GM12878 (cell line): ENCODE measurements around the gene ADAMTS17. TPM values are rescaled to one million over a fixed set of nuclear protein-coding genes. Genes with fewer than 3 reads are reported as not detected.

ENCODE experiments used
- ATAC-seq: fragments of 200-7000 bp; cut with Tn5 transposase; 3 replicates; pipeline ENCODE4 v1.9.1; 2020; ENCODE audit warnings: mild to moderate bottlenecking, moderate library complexity
- BruUV-seq: library from RNA; stranded (reverse); fragments of 400-500 nt; replicated peaks from 2 replicates; lab custom pipeline; 2021; lab: Mats Ljungman, UMichigan
- CTCF ChIA-PET: fragments of 300-600 bp; sonication (Branson Sonifier 250); formaldehyde crosslinking; extraction: SDS; loops from one replicate; lab custom pipeline; 2021; ENCODE audit warnings: inconsistent platforms; lab: Yijun Ruan, JAX
- POLR2A ChIA-PET: fragments of 350-600 bp; formaldehyde crosslinking; extraction: SDS; loops from one replicate; lab custom pipeline; 2021; ENCODE audit warnings: inconsistent platforms; lab: Charles Lee
- RAD21 ChIA-PET: fragments of 300-600 bp; sonication (Branson Sonifier 250); formaldehyde crosslinking; loops from one replicate; lab custom pipeline; 2023; ENCODE audit warnings: antibody characterized with exemption; ENCODE audit not compliant: unreplicated experiment; lab: Charles Lee
- SMC1A ChIA-PET: fragments of 300-600 bp; sonication (Branson Sonifier 250); formaldehyde crosslinking; loops from one replicate; lab custom pipeline; 2023; ENCODE audit not compliant: unreplicated experiment, uncharacterized antibody; lab: Charles Lee
- DNase-seq: peaks from one replicate; pipeline ENCODE4 v3.0.0-alpha.2; 2011; ENCODE audit warnings: low read depth, low spot score
- FAIRE-seq: peaks from 3 replicates; lab custom pipeline; 2011; peaks lifted over from hg19 to GRCh38; lab: Jason Lieb, UNC
- H2AFZ ChIP-seq: 2 replicates; pipeline ENCODE4 v1.6.0; 2011; ENCODE audit warnings: low read depth, low read length, control low read depth; ENCODE audit not compliant: control insufficient read depth
- H3K27ac ChIP-seq: 2 replicates; pipeline ENCODE4 v1.5.1; 2011; ENCODE audit warnings: control low read depth; ENCODE audit not compliant: control insufficient read depth, insufficient read depth
- H3K27me3 ChIP-seq, 2 experiments: replicated peaks in 1 of 2; 2 replicates each; pipeline versions ENCODE4 v1.6.0 to v1.6.1; 2011; ENCODE audit warnings: low read length in 1 of 2; ENCODE audit not compliant: control insufficient read depth in 2 of 2, insufficient read depth in 2 of 2
- H3K36me3 ChIP-seq, 2 experiments: 2 replicates each; pipeline ENCODE4 v1.5.1; 2011; ENCODE audit warnings: low read length in 1 of 2; ENCODE audit not compliant: control insufficient read depth in 2 of 2, insufficient read depth in 2 of 2
- H3K4me1 ChIP-seq: 2 replicates; pipeline ENCODE4 v1.6.1; 2011; ENCODE audit warnings: mild to moderate bottlenecking, low read length, moderate library complexity, mixed read lengths; ENCODE audit not compliant: control insufficient read depth, insufficient read depth
- H3K4me2 ChIP-seq: 2 replicates; pipeline ENCODE4 v1.6.0; 2011; ENCODE audit warnings: control low read depth; ENCODE audit not compliant: control insufficient read depth, insufficient read depth
- H3K4me3 ChIP-seq: fragments of 200-600 bp; sonication (generic); 2 replicates; pipeline ENCODE4 v1.5.1; 2016
- H3K79me2 ChIP-seq: 2 replicates; pipeline ENCODE4 v1.6.0; 2011; ENCODE audit warnings: low read length; ENCODE audit not compliant: control insufficient read depth, insufficient read depth
- H3K9ac ChIP-seq: 2 replicates; pipeline ENCODE4 v1.8.0; 2011; ENCODE audit warnings: low read length, control low read depth, mixed read lengths; ENCODE audit not compliant: control insufficient read depth, insufficient read depth
- H3K9me3 ChIP-seq: replicated peaks from 3 replicates; pipeline ENCODE4 v1.5.1; 2011; ENCODE audit warnings: mild to moderate bottlenecking, low read length; ENCODE audit not compliant: control insufficient read depth, insufficient read depth
- H4K20me1 ChIP-seq: 2 replicates; pipeline ENCODE4 v1.6.0; 2011; ENCODE audit not compliant: control insufficient read depth, insufficient read depth
- BCL3 ChIP-seq: IDR thresholded peaks from 2 replicates; pipeline ENCODE4 v1.6.1; 2011; ENCODE audit warnings: borderline replicate concordance, low read depth, mild to moderate bottlenecking, moderate library complexity, low read length; ENCODE audit not compliant: insufficient read depth, poor library complexity, severe bottlenecking
- CBFB ChIP-seq: IDR thresholded peaks from 2 replicates; pipeline ENCODE4 v1.6.1; 2016; ENCODE audit warnings: antibody characterized with exemption, low read depth
- CEBPZ ChIP-seq: fragments of 150-350 bp; IDR thresholded peaks from 2 replicates; pipeline ENCODE4 v1.6.1; 2016; ENCODE audit warnings: low read depth, low read length
- HCFC1 ChIP-seq: fragments of 150-350 bp; IDR thresholded peaks from 2 replicates; pipeline ENCODE4 v1.6.1; 2014; ENCODE audit warnings: low read length
- MAX ChIP-seq: IDR thresholded peaks from 2 replicates; pipeline ENCODE4 v1.6.1; 2012; ENCODE audit warnings: low read depth, low read length, improper control_type of control experiment
- RUNX3 ChIP-seq: IDR thresholded peaks from 2 replicates; pipeline ENCODE4 v1.6.1; 2012; ENCODE audit warnings: low read length, inconsistent platforms
- WGBS: methylation state at CpG from one replicate; pipeline ENCODE4 v1.1.6; 2016; ENCODE audit warnings: low lambda C conversion rate; ENCODE audit not compliant: insufficient replicate concordance, insufficient coverage; ENCODE audit errors: missing lambda C conversion rate; 5-methylcytosine and 5-hydroxymethylcytosine counted together
- in situ Hi-C: fragments of 300-500 bp; cut with MboI; formaldehyde crosslinking; loops from 9 replicates; pipeline ENCODE4 v1.14.3; 2018; ENCODE audit warnings: mixed read lengths
- intact Hi-C: fragments of 100-400 bp; cut with micrococcal nuclease; formaldehyde crosslinking; loops from one replicate; pipeline ENCODE4 v1.14.2; 2022; ENCODE audit not compliant: unreplicated experiment
- polyA plus RNA-seq, 11 experiments: library from polyadenylated mRNA; depleted of rRNA in 4 of 11; unstranded in 6 of 11; stranded (reverse) in 5 of 11; fragments of >200 nt; fragmentation: Nextera tagmentation in 4 of 11; fragmentation: Illumina TruSeq in 1 of 11; extraction: Ambion mirVana in 4 of 11; extraction: Trizol in 1 of 11; gene quantifications; 1 replicate in 1 of 11; 2 replicates in 10 of 11; pipeline versions ENCODE4 v1.2.1 to v1.2.3, GENCODE V29; 2011 to 2016; ENCODE audit warnings: inconsistent platforms in 2 of 11, missing spikeins in 2 of 11, low read depth in 1 of 11
- total RNA-seq, 4 experiments: library from RNA; depleted of rRNA in 3 of 4; stranded (reverse); fragments of >200 nt in 3 of 4; fragmentation: Illumina TruSeq in 1 of 4; extraction: Trizol in 1 of 4; gene quantifications; 2 replicates each; pipeline versions ENCODE4 v1.2.1 to v1.2.3, GENCODE V29; 2013 to 2021

The ADAMTS17 gene
- total and polyA plus RNA-seq, 10 of the 15 experiments (the other 5 are each of a cell fraction or from before 2014, with no cell fraction given), result 0.04 to 0.50 (median 0.10) TPM; not detected in 4

GRCh38 chr15:99996660-99997059 lies 345.1 kb downstream of the ADAMTS17 start:
- Histone ChIP-seq H3K4me3 (no peak overlapping the region), H3K79me2 (no peaks in the 10 kb centered on the region), H3K27me3 (no peaks in the 10 kb centered on the region), H3K4me1 (no peaks in the 10 kb centered on the region), H3K36me3 (no peaks in the 10 kb centered on the region)
- in situ Hi-C loops (no loop called here), intact Hi-C loops (no loop called here)
- FAIRE-seq, result no peak
- WGBS, result 7% methylated on average over 3 of the region's 3 CpGs
- POLR2A ChIA-PET, result no interaction called here
- TF ChIP-seq HCFC1, result no peak
- TF ChIP-seq MAX, result no peak
- TF ChIP-seq, all 136 proteins: peak for 0
- CTCF ChIA-PET, result no interaction called here
- no peak overlapping the region for H3K9ac ChIP-seq
- no peak overlapping the region for H3K27ac ChIP-seq
- no TSS peak for BruUV-seq
- SMC1A ChIA-PET, result no interaction called here
- DNase-seq (no peak), ATAC-seq (no peak)
- RAD21 ChIA-PET, result no interaction called here
- H3K9me3 ChIP-seq, result no peaks in the 10 kb centered on the region
- no peaks in the 10 kb centered on the region for H4K20me1 ChIP-seq
- no peak overlapping the region for H3K4me2 ChIP-seq
- H2AFZ ChIP-seq, result no peak overlapping the region

GRCh38 chr15:99995543-99995942 lies 346.2 kb downstream of the ADAMTS17 start:
- no peak overlapping the region for H3K9ac ChIP-seq
- H3K4me2 ChIP-seq, result no peak overlapping the region
- TF ChIP-seq CBFB (no peak), HCFC1 (no peak), BCL3 (no peak), RUNX3 (no peak), CEBPZ (no peak)
- ChIA-PET RAD21 (no interaction called here), POLR2A (no interaction called here), SMC1A (no interaction called here), CTCF (no interaction called here)
- no peak for FAIRE-seq
- no peaks in the 10 kb centered on the region for H3K4me1 ChIP-seq
- no peaks in the 10 kb centered on the region; a peak in 1 of 4 replicates for H3K27me3 ChIP-seq
- 62% methylated on average over 10 of the region's 11 CpGs for WGBS
- H2AFZ ChIP-seq, result no peak overlapping the region
- in situ Hi-C loops (no loop called here), intact Hi-C loops (no loop called here)
- no peak for ATAC-seq
- H3K4me3 ChIP-seq, result no peak overlapping the region
- no TSS peak for BruUV-seq
- no peak for DNase-seq
- H3K36me3 ChIP-seq, result no peaks in the 10 kb centered on the region
- no peaks in the 10 kb centered on the region for H4K20me1 ChIP-seq
- no peak overlapping the region for H3K27ac ChIP-seq
- H3K9me3 ChIP-seq, result no peaks in the 10 kb centered on the region
- H3K79me2 ChIP-seq, result no peaks in the 10 kb centered on the region
